Activated T-helper 17 cell treated with anti-CD3 and anti-CD28 coated beads, Interleukin-2, amount 50 U/mL, for 72 hours (primary cell): Measurements from ENCODE around the gene GAR1. TPM values are rescaled to one million over a fixed set of nuclear protein-coding genes. Genes with fewer than 3 reads are reported as not detected.

Source experiments
- ATAC-seq: fragments of 150-1000 bp; cut with Tn5 transposase; replicated peaks from 2 replicates; pipeline ENCODE4 v1.10.0; 2021; ENCODE audit warnings: mild to moderate bottlenecking, moderate library complexity
- H3K27ac Mint-ChIP-seq: one replicate; pipeline ENCODE4 v1.8.0; 2022; ENCODE audit warnings: mixed read lengths
- H3K27me3 Mint-ChIP-seq: one replicate; pipeline ENCODE4 v1.8.0; 2022; ENCODE audit warnings: mixed read lengths
- H3K36me3 Mint-ChIP-seq: one replicate; pipeline ENCODE4 v1.8.0; 2022; ENCODE audit warnings: low read depth, mild to moderate bottlenecking, mixed read lengths
- H3K4me1 Mint-ChIP-seq: one replicate; pipeline ENCODE4 v1.8.0; 2022; ENCODE audit warnings: mixed read lengths
- H3K4me3 Mint-ChIP-seq: one replicate; pipeline ENCODE4 v1.8.0; 2022; ENCODE audit warnings: mild to moderate bottlenecking, mixed read lengths
- H3K9me3 Mint-ChIP-seq: one replicate; pipeline ENCODE4 v1.8.0; 2022; ENCODE audit warnings: mixed read lengths
- total RNA-seq, 2 donors: library from RNA; stranded (reverse); gene quantifications; one replicate each; pipeline ENCODE4 v1.2.3, GENCODE V29; 2022

GAR1 gene
- total RNA-seq, 2 donors from 2014 or later = 18.3 to 38.2 TPM

GRCh38 chr4:109864134-109864533 is 48.6 kb downstream of the GAR1 start:
- ATAC-seq = no peak
- H3K27me3 Mint-ChIP-seq = no peaks in the 10 kb centered on the region
- H3K27ac Mint-ChIP-seq = no peak overlapping the region
- no peaks in the 10 kb centered on the region for H3K36me3 Mint-ChIP-seq
- H3K9me3 Mint-ChIP-seq = no peaks in the 10 kb centered on the region
- no peaks in the 10 kb centered on the region for H3K4me1 Mint-ChIP-seq
- H3K4me3 Mint-ChIP-seq = no peak overlapping the region

GRCh38 chr4:109870061-109870460 is 54.5 kb downstream of the GAR1 start:
- no peak overlapping the region for H3K4me3 Mint-ChIP-seq
- H3K27ac Mint-ChIP-seq = no peak overlapping the region
- no peaks in the 10 kb centered on the region for H3K9me3 Mint-ChIP-seq
- H3K36me3 Mint-ChIP-seq = no peaks in the 10 kb centered on the region
- no peak for ATAC-seq
- no peaks in the 10 kb centered on the region for H3K27me3 Mint-ChIP-seq
- no peaks in the 10 kb centered on the region for H3K4me1 Mint-ChIP-seq

- peaks cover 4% of the 10 kb centered on the region for H3K27me3 Mint-ChIP-seq
- no peaks in the 10 kb centered on the region for H3K4me1 Mint-ChIP-seq
- no peak for ATAC-seq
- no peaks in the 10 kb centered on the region for H3K36me3 Mint-ChIP-seq
- no peak overlapping the region for H3K4me3 Mint-ChIP-seq
- H3K9me3 Mint-ChIP-seq = no peaks in the 10 kb centered on the region
- H3K27ac Mint-ChIP-seq = no peak overlapping the region
These were observed 56.5 kb downstream of the GAR1 start for GRCh38 chr4:109872065-109872464.

- peaks cover 4% of the 10 kb centered on the region for H3K27me3 Mint-ChIP-seq
- H3K4me1 Mint-ChIP-seq = no peaks in the 10 kb centered on the region
- no peak overlapping the region for H3K4me3 Mint-ChIP-seq
These were observed 57.5 kb downstream of the GAR1 start for GRCh38 chr4:109872950-109873656.

GRCh38 chr4:109873791-109874514 is 58.4 kb downstream of the GAR1 start:
- H3K4me3 Mint-ChIP-seq = no peak overlapping the region
- ATAC-seq = no peak
- peaks cover 4% of the 10 kb centered on the region for H3K27me3 Mint-ChIP-seq
- H3K9me3 Mint-ChIP-seq = no peaks in the 10 kb centered on the region
- H3K4me1 Mint-ChIP-seq = no peaks in the 10 kb centered on the region
- H3K27ac Mint-ChIP-seq = no peak overlapping the region
- no peaks in the 10 kb centered on the region for H3K36me3 Mint-ChIP-seq

More at GRCh38 chr4:109872950-109873656, 57.5 kb downstream of the GAR1 start:
- no peaks in the 10 kb centered on the region for H3K36me3 Mint-ChIP-seq
- H3K27ac Mint-ChIP-seq = no peak overlapping the region
- no peak for ATAC-seq
- no peaks in the 10 kb centered on the region for H3K9me3 Mint-ChIP-seq

Other genes with a start within 250 kb of the GAR1 start
- gene CASP6, start 112.3 kb upstream of the GAR1 start, total RNA-seq = 10 to 100 TPM; 21.6 to 30.0 TPM
- 10 to 100 TPM; 17.8 to 27.5 TPM for gene PLA2G12A, start 85.7 kb upstream of the GAR1 start, total RNA-seq
- not detected for gene CFI, start 13.8 kb upstream of the GAR1 start, total RNA-seq
- under 1 TPM; 0.42 to 0.78 TPM for gene RRH, start 12.2 kb downstream of the GAR1 start, total RNA-seq
- gene LRIT3, start 32.3 kb downstream of the GAR1 start, total RNA-seq = under 1 TPM; 0.26 to 0.52 TPM
- gene EGF, start 97.1 kb downstream of the GAR1 start, total RNA-seq = not detected